ENCODE measurements around the gene WDR36.

The WDR36 gene

GRCh38 chr5:111092062-111092853 lies at the start of gene WDR36:
Gene WDR36 (plus strand): TSS chr5:111092348. CDS start chr5:111092457, 109 bp downstream.
- FAIRE-seq, result no peak

GRCh38 chr5:111043712-111044506 lies 48.2 kb upstream of the WDR36 start:
- no peak for FAIRE-seq

GRCh38 chr5:111058064-111058463 lies 34.1 kb upstream of the WDR36 start:
- no peak for FAIRE-seq

- FAIRE-seq, result no peak
These were observed 32.0 kb upstream of the WDR36 start for GRCh38 chr5:111060169-111060568.

GRCh38 chr5:111061618-111062017 lies 30.5 kb upstream of the WDR36 start:
- no peak for FAIRE-seq

- FAIRE-seq, result no peak
These were observed 28.3 kb upstream of the WDR36 start for GRCh38 chr5:111063709-111064322.

- FAIRE-seq, result no peak
These were observed 25.7 kb upstream of the WDR36 start for GRCh38 chr5:111066261-111066938.

GRCh38 chr5:111068213-111068612 lies 23.9 kb upstream of the WDR36 start:
- no peak for FAIRE-seq

- no peak for FAIRE-seq
These were observed 22.3 kb upstream of the WDR36 start for GRCh38 chr5:111069839-111070238.

GRCh38 chr5:111070272-111071134 lies 21.6 kb upstream of the WDR36 start:
- no peak for FAIRE-seq

GRCh38 chr5:111071413-111071812 lies 20.7 kb upstream of the WDR36 start, which contains the start of gene TSLP:
Gene TSLP (plus strand): TSS chr5:111071713. CDS start chr5:111071891, 178 bp downstream.
- FAIRE-seq, result no peak

- no peak for FAIRE-seq
These were observed 19.0 kb upstream of the WDR36 start for GRCh38 chr5:111072949-111073682.

GRCh38 chr5:111074244-111074643 lies 17.9 kb upstream of the WDR36 start:
- no peak for FAIRE-seq

- no peak for FAIRE-seq
These were observed 16.6 kb upstream of the WDR36 start for GRCh38 chr5:111075520-111075919.

GRCh38 chr5:111076091-111076490 lies 16.1 kb upstream of the WDR36 start:
- no peak for FAIRE-seq

GRCh38 chr5:111077678-111078077 lies 14.5 kb upstream of the WDR36 start:
- no peak for FAIRE-seq

GRCh38 chr5:111079846-111080245 lies 12.3 kb upstream of the WDR36 start:
- FAIRE-seq, result no peak

- FAIRE-seq, result no peak
These were observed 8.8 kb upstream of the WDR36 start for GRCh38 chr5:111083323-111083722.

GRCh38 chr5:111095982-111096381 lies 3.8 kb downstream of the WDR36 start:
- no peak for FAIRE-seq

- FAIRE-seq, result peak; percentile 36
These were observed 7.1 kb downstream of the WDR36 start for GRCh38 chr5:111099058-111099778.
